HEK293 (cell line): ENCODE results near the gene PLCD3.
A peak's percentile ranks its signal among the peaks of the same experiment; 100 is the strongest.

Experiments used
- GLI2 ChIP-seq: fragments of 450-650 bp; formaldehyde crosslinking; IDR thresholded peaks from 2 replicates; pipeline ENCODE4; 2017; ENCODE audit warnings: missing biosample characterization, missing genetic modification characterization, low read depth, borderline replicate concordance
- GLIS1 ChIP-seq: fragments of 450-650 bp; formaldehyde crosslinking; IDR thresholded peaks from 2 replicates; pipeline ENCODE4 v1.5.1; 2016; ENCODE audit warnings: missing biosample characterization, missing genetic modification characterization
- MZF1 ChIP-seq: fragments of 450-650 bp; formaldehyde crosslinking; IDR thresholded peaks from 2 replicates; pipeline ENCODE4 v1.5.1; 2017; ENCODE audit warnings: missing biosample characterization, missing genetic modification characterization, borderline replicate concordance
- OVOL3 ChIP-seq: fragments of 450-650 bp; formaldehyde crosslinking; IDR thresholded peaks from 2 replicates; pipeline ENCODE4 v1.5.1; 2016; ENCODE audit warnings: missing biosample characterization, missing genetic modification characterization
- SP2 ChIP-seq: fragments of 450-650 bp; formaldehyde crosslinking; IDR thresholded peaks from 2 replicates; pipeline ENCODE4 v1.5.1; 2016; ENCODE audit warnings: missing biosample characterization, missing genetic modification characterization
- YY1 ChIP-seq: fragments of 450-650 bp; formaldehyde crosslinking; IDR thresholded peaks from 2 replicates; pipeline ENCODE4 v1.5.1; 2018; ENCODE audit warnings: missing biosample characterization, missing genetic modification characterization
- ZBTB17 ChIP-seq: fragments of 450-650 bp; formaldehyde crosslinking; IDR thresholded peaks from 2 replicates; pipeline ENCODE4 v1.5.1; 2016; ENCODE audit warnings: missing biosample characterization, missing genetic modification characterization
- ZIC2 ChIP-seq: fragments of 450-650 bp; formaldehyde crosslinking; IDR thresholded peaks from 2 replicates; pipeline ENCODE4 v1.5.1; 2016; ENCODE audit warnings: missing biosample characterization, missing genetic modification characterization
- ZNF202 ChIP-seq: fragments of 450-650 bp; formaldehyde crosslinking; IDR thresholded peaks from 2 replicates; pipeline ENCODE4 v1.5.1; 2016; ENCODE audit warnings: missing biosample characterization, missing genetic modification characterization, borderline replicate concordance
- ZNF211 ChIP-seq: fragments of 450-650 bp; formaldehyde crosslinking; IDR thresholded peaks from 2 replicates; pipeline ENCODE4 v1.5.1; 2016; ENCODE audit warnings: low read depth, missing biosample characterization, missing genetic modification characterization
- ZNF214 ChIP-seq: fragments of 450-650 bp; formaldehyde crosslinking; IDR thresholded peaks from 2 replicates; pipeline ENCODE4 v1.5.1; 2017; ENCODE audit warnings: missing biosample characterization, mild to moderate bottlenecking, missing genetic modification characterization, borderline replicate concordance
- ZNF239 ChIP-seq: fragments of 450-650 bp; formaldehyde crosslinking; IDR thresholded peaks from 2 replicates; pipeline ENCODE4 v1.5.1; 2016; ENCODE audit warnings: missing biosample characterization, missing genetic modification characterization
- ZNF26 ChIP-seq: fragments of 450-650 bp; formaldehyde crosslinking; IDR thresholded peaks from 2 replicates; pipeline ENCODE4 v1.5.1; 2016; ENCODE audit warnings: missing biosample characterization, missing genetic modification characterization
- ZNF366 ChIP-seq: fragments of 450-650 bp; formaldehyde crosslinking; conservative IDR thresholded peaks from 2 replicates; pipeline ENCODE4 v1.5.1; 2016; ENCODE audit warnings: missing biosample characterization, missing genetic modification characterization
- ZNF391 ChIP-seq: fragments of 450-650 bp; formaldehyde crosslinking; IDR thresholded peaks from 2 replicates; pipeline ENCODE4 v1.5.1; 2016; ENCODE audit warnings: low read depth, missing biosample characterization, missing genetic modification characterization, borderline replicate concordance
- ZNF514 ChIP-seq: fragments of 450-650 bp; formaldehyde crosslinking; IDR thresholded peaks from 2 replicates; pipeline ENCODE4 v1.5.1; 2016; ENCODE audit warnings: missing biosample characterization, missing genetic modification characterization
- ZNF561 ChIP-seq: fragments of 450-650 bp; IDR thresholded peaks from 2 replicates; pipeline ENCODE4 v1.5.1; 2018; ENCODE audit warnings: missing biosample characterization, missing genetic modification characterization, borderline replicate concordance
- ZNF623 ChIP-seq: fragments of 450-650 bp; formaldehyde crosslinking; IDR thresholded peaks from 2 replicates; pipeline ENCODE4 v1.5.1; 2016; ENCODE audit warnings: missing biosample characterization, missing genetic modification characterization
- ZNF692 ChIP-seq: fragments of 450-650 bp; formaldehyde crosslinking; IDR thresholded peaks from 2 replicates; pipeline ENCODE4 v1.5.1; 2016; ENCODE audit warnings: missing biosample characterization, missing genetic modification characterization
- ZNF768 ChIP-seq: fragments of 450-650 bp; formaldehyde crosslinking; IDR thresholded peaks from 2 replicates; pipeline ENCODE4 v1.5.1; 2018; ENCODE audit warnings: missing biosample characterization, mild to moderate bottlenecking, missing genetic modification characterization
- TF ChIP-seq, protein P1 (sequence below): fragments of 450-650 bp; formaldehyde crosslinking; IDR thresholded peaks from 2 replicates; pipeline ENCODE4 v1.5.1; 2017; ENCODE audit warnings: missing biosample characterization, missing genetic modification characterization
- TF ChIP-seq, protein P2 (sequence below): fragments of 450-650 bp; formaldehyde crosslinking; IDR thresholded peaks from 2 replicates; pipeline ENCODE4; 2016; ENCODE audit warnings: missing biosample characterization, missing genetic modification characterization
- TF ChIP-seq, protein P3 (sequence below): fragments of 450-650 bp; formaldehyde crosslinking; IDR thresholded peaks from 2 replicates; pipeline ENCODE4 v1.5.1; 2016; ENCODE audit warnings: missing biosample characterization, missing genetic modification characterization
- TF ChIP-seq, protein P4 (sequence below): fragments of 450-650 bp; formaldehyde crosslinking; optimal IDR thresholded peaks from 2 replicates; pipeline ENCODE3; 2016; ENCODE audit warnings: missing biosample characterization, mild to moderate bottlenecking, missing genetic modification characterization

PLCD3 gene

GRCh38 chr17:45131616-45132319 lies 547 bp downstream of the PLCD3 start (continued):
- TF ChIP-seq, protein P1, sequence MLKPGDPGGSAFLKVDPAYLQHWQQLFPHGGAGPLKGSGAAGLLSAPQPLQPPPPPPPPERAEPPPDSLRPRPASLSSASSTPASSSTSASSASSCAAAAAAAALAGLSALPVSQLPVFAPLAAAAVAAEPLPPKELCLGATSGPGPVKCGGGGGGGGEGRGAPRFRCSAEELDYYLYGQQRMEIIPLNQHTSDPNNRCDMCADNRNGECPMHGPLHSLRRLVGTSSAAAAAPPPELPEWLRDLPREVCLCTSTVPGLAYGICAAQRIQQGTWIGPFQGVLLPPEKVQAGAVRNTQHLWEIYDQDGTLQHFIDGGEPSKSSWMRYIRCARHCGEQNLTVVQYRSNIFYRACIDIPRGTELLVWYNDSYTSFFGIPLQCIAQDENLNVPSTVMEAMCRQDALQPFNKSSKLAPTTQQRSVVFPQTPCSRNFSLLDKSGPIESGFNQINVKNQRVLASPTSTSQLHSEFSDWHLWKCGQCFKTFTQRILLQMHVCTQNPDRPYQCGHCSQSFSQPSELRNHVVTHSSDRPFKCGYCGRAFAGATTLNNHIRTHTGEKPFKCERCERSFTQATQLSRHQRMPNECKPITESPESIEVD (tag by site-specific recombination) = no peak
- no peak for TF ChIP-seq ZNF366 (tag by site-specific recombination)
- TF ChIP-seq ZNF768 (tag by site-specific recombination) = no peak
- no peak for TF ChIP-seq ZNF211
- TF ChIP-seq ZNF623 (tag by site-specific recombination) = no peak
- TF ChIP-seq GLIS1 (tag by site-specific recombination) = peak; percentile 33
- peak; percentile 60 for TF ChIP-seq YY1 (tag by site-specific recombination)
- no peak for TF ChIP-seq ZNF202 (tag by site-specific recombination)
- TF ChIP-seq, protein P2, sequence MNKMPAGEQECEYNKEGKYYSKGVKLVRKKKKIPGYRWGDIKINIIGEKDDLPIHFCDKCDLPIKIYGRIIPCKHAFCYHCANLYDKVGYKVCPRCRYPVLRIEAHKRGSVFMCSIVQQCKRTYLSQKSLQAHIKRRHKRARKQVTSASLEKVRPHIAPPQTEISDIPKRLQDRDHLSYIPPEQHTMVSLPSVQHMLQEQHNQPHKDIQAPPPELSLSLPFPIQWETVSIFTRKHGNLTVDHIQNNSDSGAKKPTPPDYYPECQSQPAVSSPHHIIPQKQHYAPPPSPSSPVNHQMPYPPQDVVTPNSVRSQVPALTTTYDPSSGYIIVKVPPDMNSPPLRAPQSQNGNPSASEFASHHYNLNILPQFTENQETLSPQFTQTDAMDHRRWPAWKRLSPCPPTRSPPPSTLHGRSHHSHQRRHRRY (tag by site-specific recombination) = no peak
- TF ChIP-seq GLI2 = no peak
- TF ChIP-seq, protein P3, sequence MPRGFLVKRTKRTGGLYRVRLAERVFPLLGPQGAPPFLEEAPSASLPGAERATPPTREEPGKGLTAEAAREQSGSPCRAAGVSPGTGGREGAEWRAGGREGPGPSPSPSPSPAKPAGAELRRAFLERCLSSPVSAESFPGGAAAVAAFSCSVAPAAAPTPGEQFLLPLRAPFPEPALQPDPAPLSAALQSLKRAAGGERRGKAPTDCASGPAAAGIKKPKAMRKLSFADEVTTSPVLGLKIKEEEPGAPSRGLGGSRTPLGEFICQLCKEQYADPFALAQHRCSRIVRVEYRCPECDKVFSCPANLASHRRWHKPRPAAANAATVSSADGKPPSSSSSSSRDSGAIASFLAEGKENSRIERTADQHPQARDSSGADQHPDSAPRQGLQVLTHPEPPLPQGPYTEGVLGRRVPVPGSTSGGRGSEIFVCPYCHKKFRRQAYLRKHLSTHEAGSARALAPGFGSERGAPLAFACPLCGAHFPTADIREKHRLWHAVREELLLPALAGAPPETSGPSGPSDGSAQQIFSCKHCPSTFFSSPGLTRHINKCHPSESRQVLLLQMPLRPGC = no peak
- TF ChIP-seq SP2 = no peak
- TF ChIP-seq ZNF692 (tag by site-specific recombination) = 0 out of 2 replicates have a peak, but pooled peaks have one; percentile 32
- no peak for TF ChIP-seq ZNF514
- peak; percentile 66 for TF ChIP-seq ZIC2 (tag by site-specific recombination)
- TF ChIP-seq ZNF214 (tag by site-specific recombination) = no peak
- TF ChIP-seq ZNF26 = no peak
- no peak for TF ChIP-seq ZNF239
- TF ChIP-seq OVOL3 = no peak
- 0 out of 2 replicates have a peak, but pooled peaks have one; percentile 60 for TF ChIP-seq ZNF391 (tag by site-specific recombination)
- TF ChIP-seq MZF1 = no peak
- TF ChIP-seq, protein P4, sequence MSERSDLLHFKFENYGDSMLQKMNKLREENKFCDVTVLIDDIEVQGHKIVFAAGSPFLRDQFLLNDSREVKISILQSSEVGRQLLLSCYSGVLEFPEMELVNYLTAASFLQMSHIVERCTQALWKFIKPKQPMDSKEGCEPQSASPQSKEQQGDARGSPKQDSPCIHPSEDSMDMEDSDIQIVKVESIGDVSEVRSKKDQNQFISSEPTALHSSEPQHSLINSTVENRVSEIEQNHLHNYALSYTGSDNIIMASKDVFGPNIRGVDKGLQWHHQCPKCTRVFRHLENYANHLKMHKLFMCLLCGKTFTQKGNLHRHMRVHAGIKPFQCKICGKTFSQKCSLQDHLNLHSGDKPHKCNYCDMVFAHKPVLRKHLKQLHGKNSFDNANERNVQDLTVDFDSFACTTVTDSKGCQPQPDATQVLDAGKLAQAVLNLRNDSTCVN (tag by site-specific recombination) = peak; percentile 35
- peak; percentile 41; the same call in 1 of the 2 replicates for TF ChIP-seq ZBTB17 (tag by site-specific recombination)
- TF ChIP-seq ZNF561 = no peak; the same call in 1 of the 2 replicates
